Measurements from ENCODE around the gene SPN.
"Not testable (repeated sequence)": the region's sequence is repeated elsewhere in the genome, so short reads cannot be mapped to it uniquely, and the experiment has no call there.

The SPN gene

DNA sequence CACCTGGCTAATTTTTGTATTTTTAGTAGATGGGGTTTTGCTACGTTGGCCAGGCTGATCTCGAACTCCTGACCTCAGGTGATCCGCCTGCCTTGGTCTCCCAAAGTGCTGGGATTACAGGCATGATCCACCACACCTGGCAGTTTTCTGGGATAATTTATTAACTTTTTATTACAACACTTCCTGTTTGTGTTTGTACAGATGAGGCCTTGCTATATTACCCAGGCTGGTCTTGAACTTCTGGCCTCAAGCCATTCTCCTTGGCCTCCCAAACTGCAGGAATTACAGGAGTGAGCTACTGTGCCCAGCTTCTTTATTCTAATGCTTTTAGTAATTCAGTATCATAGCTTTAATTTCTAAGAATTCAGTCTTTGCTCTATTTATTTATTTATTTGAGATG lies 16.1 kb upstream of the SPN start:
- DNase-seq (ENCODE audit: low spot score), result no peak

DNA sequence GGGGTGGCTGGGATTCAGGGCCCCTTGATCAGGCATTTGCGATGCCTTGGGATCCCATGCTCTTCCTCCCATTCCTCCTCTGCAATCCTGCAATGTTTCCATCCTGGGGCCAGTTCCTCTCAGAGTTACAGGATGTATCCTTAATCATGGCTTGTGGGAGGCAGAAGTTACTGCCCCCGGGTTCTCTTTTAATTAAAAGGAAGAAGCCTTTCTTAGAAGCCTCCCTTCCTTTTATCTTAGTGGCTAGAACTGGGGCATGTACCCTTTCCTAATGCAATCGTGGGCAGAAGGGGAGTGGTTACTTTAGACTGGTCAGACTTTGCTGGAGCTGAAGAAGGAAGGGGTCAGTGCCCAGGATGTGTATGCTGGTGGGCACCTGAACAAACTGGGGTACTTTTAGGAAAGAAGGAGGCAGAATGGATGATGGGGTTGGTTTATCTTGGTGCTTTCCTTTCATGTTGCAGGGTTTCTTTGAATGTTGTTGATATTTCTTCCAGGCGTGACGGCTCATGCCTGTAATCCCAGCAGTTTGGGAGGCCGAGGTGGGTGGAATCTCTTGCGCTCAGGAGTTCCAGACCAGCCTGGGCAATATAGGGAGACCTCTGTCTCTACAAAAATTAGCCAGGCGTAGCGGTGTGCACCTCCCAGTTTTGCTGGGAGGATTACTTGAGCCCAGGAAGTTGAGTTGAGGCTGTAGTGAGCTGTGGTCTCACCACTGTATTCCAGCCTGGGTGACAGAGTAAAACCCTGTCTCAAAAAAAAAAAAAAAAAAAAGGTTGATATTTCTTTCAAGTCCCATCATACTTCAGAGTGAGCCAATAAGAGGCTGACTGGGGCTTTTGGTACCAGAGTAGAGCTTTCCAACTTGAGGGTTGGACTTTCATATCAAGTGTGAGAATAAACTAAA lies 13.2 kb upstream of the SPN start:
- DNase-seq (ENCODE audit: low spot score), result no peak

DNA sequence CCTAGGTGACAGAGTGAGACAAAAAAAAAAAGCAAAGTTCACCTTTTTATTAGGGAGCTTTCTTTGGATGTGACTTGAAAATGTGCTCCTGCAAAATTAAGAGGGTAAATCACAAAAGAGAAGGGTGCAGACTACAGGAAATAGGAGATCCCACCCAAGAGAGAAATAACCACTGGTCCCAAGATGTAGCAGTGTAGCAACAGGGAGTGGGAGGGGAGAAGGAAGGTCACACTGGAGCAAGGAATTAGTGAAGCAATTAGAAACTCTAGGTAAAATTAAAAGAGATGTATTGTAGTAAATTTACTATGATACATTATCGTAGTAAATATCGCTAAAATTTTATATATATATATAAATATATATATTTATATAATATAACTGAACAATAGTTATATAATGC lies 12.3 kb upstream of the SPN start:
- DNase-seq (ENCODE audit: low spot score), result no peak

DNA sequence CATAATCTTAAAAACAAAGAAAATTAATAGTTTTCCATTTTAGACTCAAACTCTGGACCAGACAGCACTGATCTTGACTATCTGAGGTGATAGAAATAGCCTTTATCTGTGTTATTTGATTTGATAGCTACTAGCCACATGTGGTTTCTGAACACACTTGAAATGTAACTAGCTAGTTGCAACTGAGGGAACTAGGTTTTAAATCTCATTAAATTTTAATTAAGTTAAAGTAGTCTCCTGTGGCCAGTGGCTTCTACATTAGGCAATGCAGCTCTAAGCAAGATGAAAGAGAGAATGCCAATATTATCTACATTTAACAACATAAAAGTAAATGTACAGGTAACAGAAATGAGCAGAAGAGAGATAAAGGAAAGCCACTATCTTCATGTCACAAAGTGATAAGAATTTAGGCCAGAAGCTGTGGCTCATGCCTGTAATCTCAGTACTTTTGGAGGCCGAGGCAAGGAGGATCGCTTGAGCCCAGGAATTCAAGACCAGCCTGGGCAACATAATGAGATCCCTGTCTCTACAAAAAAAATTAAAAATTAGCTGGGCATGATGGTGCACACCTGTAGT lies 11.2 kb upstream of the SPN start:
- DNase-seq (ENCODE audit: low spot score), result no peak

DNA sequence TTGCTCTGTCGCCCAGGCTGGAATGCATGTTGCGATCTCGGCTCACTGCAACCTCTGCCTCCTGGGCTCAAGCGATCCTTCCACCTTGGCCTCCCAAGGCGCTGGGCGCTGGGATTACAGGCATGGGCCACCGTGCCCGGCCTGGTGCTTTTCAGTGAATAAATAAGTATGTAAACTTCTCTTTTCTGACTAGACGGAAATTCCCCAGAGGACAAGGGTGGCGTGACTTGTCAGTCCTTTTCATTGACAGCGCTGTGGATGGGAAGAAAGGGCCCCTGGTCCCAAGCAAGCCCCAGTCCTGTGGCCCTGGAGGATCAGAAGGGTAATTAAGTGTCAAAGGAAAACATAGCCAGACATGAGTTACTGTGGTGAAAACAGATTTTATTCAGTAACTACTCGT lies 9.6 kb upstream of the SPN start:
- no peak for DNase-seq (ENCODE audit: low spot score)

DNA sequence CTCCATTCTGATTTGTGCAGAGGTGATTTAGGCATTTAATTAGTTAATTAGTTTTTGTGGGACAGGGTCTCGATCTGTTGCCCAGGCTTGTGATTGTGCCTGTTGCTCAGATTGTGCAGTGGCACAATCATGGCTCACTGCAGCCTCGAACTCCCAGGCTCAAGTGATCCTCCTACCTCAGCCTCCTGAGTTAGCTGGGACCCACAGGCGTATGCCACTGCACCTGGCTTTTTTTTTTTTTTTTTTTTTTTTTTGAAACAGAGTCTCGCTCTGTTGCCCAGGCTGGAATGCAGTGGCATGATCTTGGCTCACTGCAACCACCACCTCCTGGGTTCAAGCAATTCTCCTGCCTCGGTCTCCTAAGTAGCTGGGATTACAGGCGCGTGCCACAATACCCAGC lies 9.2 kb upstream of the SPN start:
- DNase-seq (ENCODE audit: low spot score), result not testable (repeated sequence)

DNA sequence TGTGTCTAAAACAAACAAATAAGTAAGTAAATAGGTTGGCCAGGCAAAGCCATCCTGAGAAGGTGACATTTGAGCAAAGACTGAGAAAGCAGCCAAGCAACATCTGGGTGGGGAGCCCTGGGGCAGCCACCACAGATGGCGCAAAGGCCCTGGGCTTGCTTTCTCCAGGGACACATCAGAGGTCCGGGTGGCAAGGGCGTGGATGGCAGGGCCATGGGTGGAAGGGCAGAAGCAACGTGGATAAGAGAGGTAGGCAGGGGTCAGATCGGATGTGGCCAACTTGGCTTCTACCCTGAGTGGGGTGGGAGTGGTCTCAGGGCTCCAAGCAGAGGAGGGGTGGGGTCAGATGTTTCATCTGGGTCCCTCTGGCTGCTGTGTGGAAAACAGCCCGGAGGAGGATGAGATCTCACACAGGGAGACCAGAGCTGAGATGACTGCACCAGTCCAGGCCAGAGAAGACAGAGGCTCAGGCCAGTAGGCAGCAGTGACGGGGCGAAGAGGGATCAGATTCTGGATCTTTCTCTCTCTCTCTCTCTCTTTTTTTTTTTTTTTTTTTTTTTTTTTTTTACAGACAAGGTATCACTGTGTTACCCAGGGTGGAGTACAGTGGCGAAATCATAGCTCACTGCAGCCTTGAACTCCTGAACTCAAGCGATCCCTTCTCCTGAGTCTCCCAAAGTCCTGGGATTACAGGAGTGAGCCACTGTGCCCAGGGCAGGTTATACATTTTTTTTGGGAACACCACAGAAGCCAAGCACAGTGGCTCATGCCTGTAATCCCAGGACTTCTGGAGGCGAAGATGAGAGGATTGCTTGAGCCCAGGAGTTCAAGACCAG lies 6.1 kb upstream of the SPN start:
- DNase-seq (ENCODE audit: low spot score), result no peak

DNA sequence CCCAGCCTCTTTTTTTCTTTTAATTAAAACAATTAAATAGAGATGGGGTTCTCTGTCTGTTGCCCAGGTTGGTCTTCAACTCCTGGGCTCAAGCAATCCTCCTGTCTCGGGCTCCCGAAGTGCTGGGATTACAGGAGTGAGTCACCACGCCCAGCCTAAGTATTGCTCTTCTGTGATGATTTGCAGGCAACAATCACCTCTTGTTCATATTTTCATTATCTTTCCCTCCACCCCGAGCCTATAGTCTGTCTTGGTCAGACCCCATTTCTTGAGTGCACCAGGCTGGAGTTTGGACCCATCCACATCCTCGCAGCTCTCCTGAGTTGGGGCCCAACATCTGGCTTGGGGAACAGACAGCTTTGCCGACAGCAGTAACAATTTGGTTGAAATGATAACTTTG lies 4.3 kb upstream of the SPN start:
- DNase-seq (ENCODE audit: low spot score), result no peak

DNA sequence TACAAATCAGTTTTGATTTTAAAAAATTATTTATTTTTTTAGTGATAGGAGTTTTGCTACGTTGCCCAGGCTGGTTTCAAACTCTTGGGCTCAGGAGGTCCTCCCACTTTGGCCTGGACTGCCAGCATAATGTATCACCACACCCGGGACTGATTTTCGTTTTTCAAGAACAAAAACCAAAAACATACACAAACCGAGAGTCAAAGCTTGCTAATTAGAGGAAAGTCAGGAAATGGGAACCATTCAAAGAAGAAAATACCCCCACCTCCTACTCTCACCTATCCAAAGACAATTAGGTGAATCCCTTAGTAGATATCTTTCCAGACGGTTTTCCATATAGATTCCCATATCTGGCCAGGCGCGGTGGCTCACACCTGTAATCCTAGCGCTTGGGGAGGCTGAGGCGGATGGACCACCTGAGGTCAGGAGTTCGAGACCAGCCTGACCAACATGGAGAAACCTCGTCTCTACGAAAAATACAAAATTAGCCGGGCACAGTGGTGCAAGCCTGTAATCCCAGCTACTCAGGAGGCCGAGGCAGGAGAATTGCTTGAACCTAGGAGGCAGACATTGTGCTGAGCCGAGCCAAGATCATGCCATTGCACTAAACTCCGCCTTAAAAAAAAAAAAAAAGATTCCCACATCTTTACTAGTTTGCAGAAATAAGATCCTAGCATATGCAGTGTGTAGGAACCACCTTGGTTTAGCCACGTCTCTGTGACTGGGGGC lies 883 bp upstream of the SPN start:
- DNase-seq (ENCODE audit: low spot score), result no peak

DNA sequence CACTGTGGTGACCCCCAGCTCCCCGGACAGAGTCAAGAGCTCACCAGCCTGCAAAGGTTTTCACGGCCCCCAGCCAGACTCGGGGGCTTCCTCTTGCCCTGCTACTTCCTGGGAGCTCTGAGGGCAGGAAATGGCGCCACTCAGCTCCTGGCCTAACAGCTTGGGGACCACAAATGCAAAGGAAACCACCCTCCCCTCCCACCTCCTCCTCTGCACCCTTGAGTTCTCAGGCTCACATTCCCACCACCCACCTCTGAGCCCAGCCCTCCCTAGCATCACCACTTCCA lies 375 bp upstream of the SPN start:
- no peak for DNase-seq (ENCODE audit: low spot score)

DNA sequence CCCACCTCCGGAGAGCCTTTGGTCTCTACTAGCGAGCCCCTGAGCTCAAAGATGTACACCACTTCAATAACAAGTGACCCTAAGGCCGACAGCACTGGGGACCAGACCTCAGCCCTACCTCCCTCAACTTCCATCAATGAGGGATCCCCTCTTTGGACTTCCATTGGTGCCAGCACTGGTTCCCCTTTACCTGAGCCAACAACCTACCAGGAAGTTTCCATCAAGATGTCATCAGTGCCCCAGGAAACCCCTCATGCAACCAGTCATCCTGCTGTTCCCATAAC lies 702 bp downstream of the SPN start:
- no peak for DNase-seq (ENCODE audit: low spot score)

DNA sequence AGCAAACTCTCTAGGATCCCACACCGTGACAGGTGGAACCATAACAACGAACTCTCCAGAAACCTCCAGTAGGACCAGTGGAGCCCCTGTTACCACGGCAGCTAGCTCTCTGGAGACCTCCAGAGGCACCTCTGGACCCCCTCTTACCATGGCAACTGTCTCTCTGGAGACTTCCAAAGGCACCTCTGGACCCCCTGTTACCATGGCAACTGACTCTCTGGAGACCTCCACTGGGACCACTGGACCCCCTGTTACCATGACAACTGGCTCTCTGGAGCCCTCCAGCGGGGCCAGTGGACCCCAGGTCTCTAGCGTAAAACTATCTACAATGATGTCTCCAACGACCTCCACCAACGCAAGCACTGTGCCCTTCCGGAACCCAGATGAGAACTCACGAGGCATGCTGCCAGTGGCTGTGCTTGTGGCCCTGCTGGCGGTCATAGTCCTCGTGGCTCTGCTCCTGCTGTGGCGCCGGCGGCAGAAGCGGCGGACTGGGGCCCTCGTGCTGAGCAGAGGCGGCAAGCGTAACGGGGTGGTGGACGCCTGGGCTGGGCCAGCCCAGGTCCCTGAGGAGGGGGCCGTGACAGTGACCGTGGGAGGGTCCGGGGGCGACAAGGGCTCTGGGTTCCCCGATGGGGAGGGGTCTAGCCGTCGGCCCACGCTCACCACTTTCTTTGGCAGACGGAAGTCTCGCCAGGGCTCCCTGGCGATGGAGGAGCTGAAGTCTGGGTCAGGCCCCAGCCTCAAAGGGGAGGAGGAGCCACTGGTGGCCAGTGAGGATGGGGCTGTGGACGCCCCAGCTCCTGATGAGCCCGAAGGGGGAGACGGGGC lies 1.3 kb downstream of the SPN start:
- DNase-seq (ENCODE audit: low spot score), result peak; percentile 58

DNA sequence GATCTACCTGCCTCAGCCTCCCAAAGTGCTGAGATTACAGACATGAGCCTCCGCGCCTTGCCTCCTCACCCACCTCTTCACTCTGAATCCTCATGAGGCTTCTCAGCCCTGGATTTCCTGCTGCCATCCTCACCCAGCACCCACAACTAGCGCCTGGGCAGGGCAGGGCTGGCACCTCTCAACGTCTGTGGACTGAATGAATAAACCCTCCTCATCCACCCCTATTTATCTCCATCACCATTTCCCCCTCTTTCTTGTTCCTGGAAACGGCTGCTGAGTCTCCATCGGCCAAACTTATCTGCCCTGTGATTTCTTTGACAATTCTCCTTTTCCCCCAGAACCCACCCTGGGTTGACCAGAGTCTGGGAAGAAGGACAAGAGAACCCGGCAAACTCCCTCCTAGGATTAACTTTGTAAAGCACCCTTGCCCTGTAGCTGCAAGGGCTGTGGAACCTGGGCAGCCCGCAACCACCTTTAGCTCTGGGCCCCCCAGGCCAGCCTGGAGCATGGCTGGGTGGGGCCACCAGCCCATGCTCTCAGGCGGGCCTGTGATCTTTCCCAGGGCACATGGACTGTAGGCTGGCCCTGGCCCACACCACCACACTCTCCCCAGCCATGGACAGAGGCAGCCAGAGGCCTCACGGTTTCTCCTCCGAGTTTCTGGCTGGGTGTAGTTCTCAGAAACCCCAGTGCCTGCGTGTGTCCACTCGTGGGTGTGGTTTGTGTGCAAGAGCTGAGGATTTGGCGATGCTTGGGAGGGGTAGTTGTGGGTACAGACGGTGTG lies 2.4 kb downstream of the SPN start:
- peak; percentile 33 for DNase-seq (ENCODE audit: low spot score)

DNA sequence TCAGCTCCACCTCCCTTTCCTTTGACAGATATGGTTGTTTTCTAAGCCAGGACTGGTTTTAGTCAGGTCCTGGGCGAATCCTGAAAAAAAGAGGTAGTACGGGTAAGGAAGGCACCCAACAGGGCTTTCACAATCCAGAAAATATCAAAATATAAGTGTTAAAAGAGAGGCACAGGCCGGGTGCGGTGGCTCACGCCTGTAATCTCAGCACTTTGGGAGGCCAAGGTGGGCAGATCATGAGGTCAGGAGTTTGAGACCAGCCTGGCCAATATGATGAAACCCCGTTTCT lies 4.2 kb downstream of the SPN start:
- DNase-seq (ENCODE audit: low spot score), result not testable (repeated sequence)

DNA sequence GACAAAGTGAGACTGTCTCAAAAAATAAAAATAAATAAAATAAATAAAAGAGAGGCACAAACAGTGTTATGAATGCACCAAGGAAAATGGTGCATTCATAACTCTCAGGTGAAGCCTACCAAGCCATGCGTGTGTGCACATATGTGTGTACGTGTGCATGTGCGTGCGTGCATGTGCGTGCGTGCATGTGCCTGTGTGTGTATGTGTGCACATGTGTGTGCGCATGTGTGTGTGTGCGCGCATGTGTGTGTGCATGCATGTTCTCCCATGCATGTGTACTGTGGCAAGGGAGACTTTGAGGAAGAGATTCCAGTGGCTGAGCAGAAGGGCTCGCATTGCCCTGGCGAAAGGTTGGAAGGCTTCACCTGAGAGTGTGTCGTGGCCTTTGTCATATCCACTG lies 4.7 kb downstream of the SPN start:
- DNase-seq (ENCODE audit: low spot score), result no peak

DNA sequence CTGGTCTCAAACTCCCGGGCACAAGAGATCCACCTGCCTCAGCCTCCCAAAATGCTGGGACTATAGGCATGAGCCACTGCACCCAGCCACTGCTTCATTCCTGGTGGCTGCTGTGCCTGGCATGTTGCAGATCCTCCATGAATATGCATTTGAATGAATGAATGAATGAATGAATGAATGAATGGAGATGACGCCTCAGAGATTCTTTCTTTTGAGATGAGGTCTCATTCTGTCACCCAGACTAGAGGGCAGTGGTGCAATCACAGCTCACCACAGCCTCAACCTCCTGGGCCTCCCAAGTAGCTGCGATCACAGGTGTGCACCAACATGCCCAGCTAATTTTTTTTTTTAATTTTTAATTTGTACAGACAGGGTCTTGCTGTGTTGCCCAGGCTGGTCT lies 5.2 kb downstream of the SPN start:
- DNase-seq (ENCODE audit: low spot score), result no peak

DNA sequence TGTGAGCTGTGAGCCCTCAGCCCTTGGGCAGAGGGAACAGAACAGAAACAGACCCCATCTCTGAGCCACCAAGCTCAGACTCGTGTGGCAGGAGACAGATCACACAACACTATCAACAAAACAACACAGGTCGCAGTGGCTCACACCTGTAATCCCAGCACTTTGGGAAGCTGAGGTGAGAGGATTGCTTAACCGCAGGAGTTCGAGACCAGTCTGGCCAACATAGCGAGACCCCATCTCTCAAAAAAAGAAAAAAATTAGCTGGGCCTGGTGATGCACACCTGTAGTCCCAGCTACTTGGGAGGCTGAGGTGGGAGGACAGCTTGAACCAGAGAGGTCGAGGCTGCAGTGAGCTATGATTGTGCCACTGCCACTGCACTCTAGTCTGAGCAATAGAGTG lies 10.5 kb downstream of the SPN start:
- DNase-seq (ENCODE audit: low spot score), result no peak

DNA sequence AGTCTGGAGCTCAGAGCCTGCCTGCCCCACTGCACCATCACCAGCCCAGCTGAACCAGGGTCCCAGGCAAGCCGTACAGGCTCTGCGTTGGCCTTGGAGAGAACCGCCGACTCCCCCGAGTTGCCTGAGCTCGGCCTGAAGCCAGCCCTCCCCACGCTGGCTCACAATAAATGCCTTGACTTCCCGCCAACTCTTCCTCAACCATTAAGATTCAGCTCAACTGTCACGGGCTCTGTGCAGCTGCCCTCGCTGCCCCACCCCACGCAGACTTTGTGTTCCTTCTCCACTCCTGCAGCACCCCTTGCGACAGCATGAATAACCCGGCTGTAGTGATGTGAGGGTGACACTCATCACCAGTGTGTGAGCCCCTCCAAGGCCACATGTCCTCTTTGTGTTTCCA lies 11.1 kb downstream of the SPN start:
- peak; percentile 46 for DNase-seq (ENCODE audit: low spot score)

DNA sequence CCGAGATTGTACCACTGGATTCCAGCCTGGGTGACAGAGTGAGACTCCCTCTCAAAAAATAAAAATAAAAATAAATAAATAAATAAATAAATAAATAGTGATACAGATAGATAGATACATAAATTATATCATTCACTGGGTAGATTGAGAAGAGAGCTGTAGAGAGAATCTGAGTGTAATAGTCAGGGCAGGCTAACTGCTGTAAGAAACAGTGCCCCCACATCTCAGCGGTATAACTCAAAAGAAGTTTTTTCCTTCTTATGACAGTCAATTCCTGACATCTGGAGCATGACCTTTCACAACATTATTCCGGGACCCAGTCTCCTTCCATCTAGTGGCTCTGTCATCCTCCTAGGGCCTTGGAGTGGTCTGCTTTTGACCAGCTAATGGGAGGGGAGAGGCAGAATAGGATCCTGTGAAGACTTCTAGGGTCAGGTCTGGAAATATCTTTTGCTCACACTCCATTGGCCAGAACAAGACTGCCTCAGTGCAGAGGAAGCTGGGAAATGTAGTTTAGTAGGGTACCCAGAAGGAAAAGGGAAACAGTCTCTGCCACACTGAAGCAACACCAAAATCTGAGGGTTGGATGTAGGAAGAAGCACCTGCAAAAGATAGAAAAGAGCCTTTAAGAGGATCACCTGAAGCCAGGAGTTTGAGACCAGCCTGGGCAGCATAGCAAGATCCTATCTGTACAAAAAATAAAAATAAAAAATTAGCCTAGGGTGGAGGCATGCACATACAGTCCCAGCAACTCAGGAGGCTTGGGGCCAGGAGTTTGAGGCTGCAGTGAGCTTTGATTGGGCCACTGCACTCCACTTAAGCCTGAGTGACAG lies 13.0 kb downstream of the SPN start:
- DNase-seq (ENCODE audit: low spot score), result peak; percentile 26
